Type B pancreatic cell (in vitro differentiated cells): Measurements from ENCODE around the gene CALY. TPM values are rescaled to one million over a fixed set of nuclear protein-coding genes. Genes with fewer than 3 reads are reported as not detected.

Source experiments
- DNase-seq: peaks from one replicate; pipeline ENCODE4 v3.0.0; 2021; ENCODE audit warnings: mixed read lengths; ENCODE audit not compliant: unreplicated experiment; ENCODE audit errors: extremely low spot score
- H3K27ac Mint-ChIP-seq: 2 replicates; pipeline ENCODE4 v1.8.0; 2021; ENCODE audit warnings: mild to moderate bottlenecking, mixed read lengths
- H3K27me3 Mint-ChIP-seq: 2 replicates; pipeline ENCODE4 v1.8.0; 2021; ENCODE audit warnings: mixed read lengths
- H3K36me3 Mint-ChIP-seq: 2 replicates; pipeline ENCODE4 v1.8.0; 2021; ENCODE audit warnings: mixed read lengths
- H3K4me1 Mint-ChIP-seq: one replicate; pipeline ENCODE4 v1.8.0; 2021; ENCODE audit warnings: mixed read lengths; ENCODE audit not compliant: unreplicated experiment
- H3K4me3 Mint-ChIP-seq: 2 replicates; pipeline ENCODE4 v1.8.0; 2021; ENCODE audit warnings: mild to moderate bottlenecking, mixed read lengths
- H3K9me3 Mint-ChIP-seq: 2 replicates; pipeline ENCODE4 v1.8.0; 2021; ENCODE audit warnings: mixed read lengths
- CTCF ChIP-seq: fragments of 200-600 bp; sonication (generic); conservative IDR thresholded peaks from 2 replicates; pipeline ENCODE4 v1.5.0; 2021; ENCODE audit warnings: antibody characterized with exemption, mild to moderate bottlenecking
- total RNA-seq: library from RNA; stranded (reverse); gene quantifications from 2 replicates; pipeline ENCODE4 v1.2.1, GENCODE V29; 2021; ENCODE audit warnings: low replicate concordance

CALY gene
- total RNA-seq, 1 donor from 2014 or later = 3.6 TPM

- Mint-ChIP-seq H3K4me1 (peaks cover 6% of the 10 kb centered on the region), H3K9me3 (peaks cover 5% of the 10 kb centered on the region), H3K36me3 (no peaks in the 10 kb centered on the region), H3K27ac (no peak overlapping the region), H3K4me3 (no peak overlapping the region), H3K27me3 (peaks cover 53% of the 10 kb centered on the region)
- no peak for TF ChIP-seq CTCF
- no peak for DNase-seq
These were observed 3.6 kb downstream of the CALY start for GRCh38 chr10:133332936-133333699.

- DNase-seq = peak; percentile 92
- H3K27ac Mint-ChIP-seq = peak overlapping the region; percentile 18
- H3K27me3 Mint-ChIP-seq = peaks cover 66% of the 10 kb centered on the region
- H3K36me3 Mint-ChIP-seq = no peaks in the 10 kb centered on the region
- H3K9me3 Mint-ChIP-seq = peaks cover 5% of the 10 kb centered on the region
- H3K4me1 Mint-ChIP-seq = peaks cover 10% of the 10 kb centered on the region
- peak overlapping the region; percentile 65 for H3K4me3 Mint-ChIP-seq
- TF ChIP-seq CTCF = peak; percentile 99
These were observed 7.0 kb downstream of the CALY start for GRCh38 chr10:133329491-133330202.

GRCh38 chr10:133328358-133329343 is 8.0 kb downstream of the CALY start:
- Mint-ChIP-seq H3K27ac (no peak overlapping the region), H3K9me3 (peaks cover 5% of the 10 kb centered on the region), H3K4me3 (peak overlapping the region; percentile 65), H3K4me1 (peaks cover 10% of the 10 kb centered on the region), H3K36me3 (no peaks in the 10 kb centered on the region), H3K27me3 (peaks cover 63% of the 10 kb centered on the region)
- TF ChIP-seq CTCF = no peak
- DNase-seq = no peak

- Mint-ChIP-seq H3K27me3 (peaks cover 54% of the 10 kb centered on the region), H3K36me3 (no peaks in the 10 kb centered on the region), H3K4me3 (no peak overlapping the region), H3K4me1 (peaks cover 10% of the 10 kb centered on the region), H3K9me3 (peaks cover 5% of the 10 kb centered on the region), H3K27ac (peak overlapping the region; percentile 5)
- no peak for DNase-seq
- TF ChIP-seq CTCF = no peak
These were observed 8.9 kb downstream of the CALY start for GRCh38 chr10:133327651-133328357.
